Neural cell (in vitro differentiated cells): ENCODE results near the gene WNT3A.

Experiments
- CTCF ChIP-seq: fragments of 450-650 bp; IDR thresholded peaks from 2 replicates; pipeline ENCODE4 v1.5.1; 2014; ENCODE audit warnings: antibody characterized with exemption, mild to moderate bottlenecking, moderate library complexity; ENCODE audit not compliant: poor library complexity, severe bottlenecking
- EP300 ChIP-seq: fragments of 450-650 bp; conservative IDR thresholded peaks from 2 replicates; pipeline ENCODE4 v1.6.1; 2014; ENCODE audit warnings: antibody characterized with exemption, mild to moderate bottlenecking, moderate library complexity; ENCODE audit not compliant: poor library complexity, severe bottlenecking
- EZH2 ChIP-seq: fragments of 200-600, 300-800 bp; shearing (Covaris generic), sonication (generic); IDR thresholded peaks from 2 replicates; pipeline ENCODE4 v1.6.1; 2014; ENCODE audit warnings: antibody characterized with exemption, low read length, borderline replicate concordance, mild to moderate bottlenecking; ENCODE audit not compliant: insufficient read depth, poor library complexity, severe bottlenecking
- POLR2AphosphoS5 ChIP-seq: IDR thresholded peaks from 2 replicates; pipeline ENCODE4 v1.6.1; 2012
- RAD21 ChIP-seq: fragments of 450-650 bp; conservative IDR thresholded peaks from 2 replicates; pipeline ENCODE4 v1.6.1; 2014; ENCODE audit warnings: antibody characterized with exemption, mild to moderate bottlenecking, moderate library complexity
- REST ChIP-seq: IDR thresholded peaks from 2 replicates; pipeline ENCODE4 v1.6.1; 2012; ENCODE audit warnings: borderline replicate concordance

GRCh38 chr1:228045405-228045804 is 38.6 kb downstream of the WNT3A start:
- no peak for TF ChIP-seq CTCF
- no peak for TF ChIP-seq RAD21
- TF ChIP-seq POLR2AphosphoS5: no peak
- TF ChIP-seq EP300: no peak
- no peak for TF ChIP-seq REST
- no peak for TF ChIP-seq EZH2
